GM19467 (cell line): ENCODE measurements around the gene ARID5B.
A peak's percentile ranks its signal among the peaks of the same experiment; 100 is the strongest.

Experiments
- ATAC-seq: cut with Tn5 transposase; IDR thresholded peaks from one replicate; pipeline ENCODE4 v1.9.1; 2021; ENCODE audit warnings: mild to moderate bottlenecking, moderate library complexity; ENCODE audit not compliant: unreplicated experiment

Gene ARID5B

GRCh38 chr10:62085821-62086220 is 184.3 kb downstream of the ARID5B start:
- ATAC-seq: no peak

- ATAC-seq: no peak
Measured at GRCh38 chr10:62087329-62087728, 185.8 kb downstream of the ARID5B start.

GRCh38 chr10:62088786-62089185 is 187.3 kb downstream of the ARID5B start:
- no peak for ATAC-seq

GRCh38 chr10:62092301-62093030 is 191.0 kb downstream of the ARID5B start:
- ATAC-seq: no peak

GRCh38 chr10:62093863-62094291 is 192.4 kb downstream of the ARID5B start:
- ATAC-seq: no peak

GRCh38 chr10:62095181-62096122 is 194.0 kb downstream of the ARID5B start:
- ATAC-seq: no peak

GRCh38 chr10:62096256-62096933 is 194.9 kb downstream of the ARID5B start:
- ATAC-seq: no peak

- no peak for ATAC-seq
Measured at GRCh38 chr10:62098278-62099121, 197.0 kb downstream of the ARID5B start.

GRCh38 chr10:62099299-62099698 is 197.8 kb downstream of the ARID5B start:
- ATAC-seq: no peak

GRCh38 chr10:62103857-62104256 is 202.4 kb downstream of the ARID5B start:
- no peak for ATAC-seq

GRCh38 chr10:62106929-62107519 is 205.5 kb downstream of the ARID5B start:
- no peak for ATAC-seq

- ATAC-seq: no peak
Measured at GRCh38 chr10:62108759-62109586, 207.5 kb downstream of the ARID5B start.

GRCh38 chr10:62109587-62110293 is 208.2 kb downstream of the ARID5B start:
- peak; percentile 79 for ATAC-seq

- ATAC-seq: no peak
Measured at GRCh38 chr10:62112300-62112699, 210.8 kb downstream of the ARID5B start.

- no peak for ATAC-seq
Measured at GRCh38 chr10:62112963-62113362, 211.5 kb downstream of the ARID5B start.

- ATAC-seq: no peak
Measured at GRCh38 chr10:62113680-62114079, 212.2 kb downstream of the ARID5B start.

GRCh38 chr10:62115321-62115720 is 213.8 kb downstream of the ARID5B start:
- no peak for ATAC-seq

- no peak for ATAC-seq
Measured at GRCh38 chr10:62115842-62116241, 214.3 kb downstream of the ARID5B start.

- ATAC-seq: no peak
Measured at GRCh38 chr10:62116896-62117295, 215.4 kb downstream of the ARID5B start.
